OCI-LY1 (cell line): ENCODE measurements around the gene PYY.

Source experiments
- H2AFZ ChIP-seq: fragments of 200-600 bp; sonication (generic), shearing (Covaris generic); 2 replicates; pipeline ENCODE4 v1.6.0; 2014; ENCODE audit warnings: antibody characterized with exemption, mild to moderate bottlenecking, low read length
- H3F3A ChIP-seq: fragments of 200-600 bp; sonication (generic), shearing (Covaris generic); 2 replicates; pipeline ENCODE4 v1.6.0; 2014; ENCODE audit warnings: mild to moderate bottlenecking, antibody characterized with exemption, low read length, moderate library complexity; ENCODE audit not compliant: insufficient read depth
- H3K27ac ChIP-seq: fragments of 200-600 bp; sonication (generic); 2 replicates; pipeline ENCODE4 v1.5.1; 2014; ENCODE audit warnings: low read length, mixed run types, mild to moderate bottlenecking, low read depth; ENCODE audit not compliant: poor library complexity, severe bottlenecking
- H3K27me3 ChIP-seq: fragments of 200-600 bp; sonication (generic); 2 replicates; pipeline ENCODE4 v1.6.0; 2014; ENCODE audit warnings: antibody characterized with exemption, mild to moderate bottlenecking, low read length, moderate library complexity; ENCODE audit not compliant: insufficient read depth
- H3K36me3 ChIP-seq: fragments of 200-600 bp; sonication (generic); 2 replicates; pipeline ENCODE4 v1.6.1; 2014; ENCODE audit warnings: mild to moderate bottlenecking, antibody characterized with exemption, low read length, moderate library complexity, mixed read lengths; ENCODE audit not compliant: insufficient read depth
- H3K4me1 ChIP-seq: fragments of 200-600 bp; sonication (generic); 2 replicates; pipeline ENCODE4 v1.5.1; 2014; ENCODE audit warnings: mild to moderate bottlenecking, low read length, moderate library complexity; ENCODE audit not compliant: insufficient read depth, severe bottlenecking
- H3K4me2 ChIP-seq: fragments of 200-600 bp; sonication (generic), shearing (Covaris generic); 2 replicates; pipeline ENCODE4 v1.6.1; 2014; ENCODE audit warnings: low read length
- H3K4me3 ChIP-seq: fragments of 200-600 bp; sonication (generic); 2 replicates; pipeline ENCODE4 v1.5.1; 2014; ENCODE audit warnings: low read length, low read depth, mild to moderate bottlenecking, mixed read lengths; ENCODE audit not compliant: poor library complexity, severe bottlenecking
- H3K79me2 ChIP-seq: fragments of 200-600 bp; shearing (Covaris generic); 2 replicates; pipeline ENCODE4 v1.6.1; 2016; ENCODE audit warnings: mixed run types, low read length, mixed read lengths; ENCODE audit not compliant: insufficient read depth
- H3K9ac ChIP-seq: fragments of 200-600 bp; sonication (generic), shearing (Covaris generic); 2 replicates; pipeline ENCODE4 v1.6.1; 2014; ENCODE audit warnings: mild to moderate bottlenecking, low read length, mixed read lengths
- H3K9me2 ChIP-seq: fragments of 200-600 bp; sonication (generic), shearing (Covaris generic); 2 replicates; pipeline ENCODE4 v1.6.1; 2014; ENCODE audit warnings: low read depth, mild to moderate bottlenecking, low read length, mixed read lengths
- H3K9me3 ChIP-seq: fragments of 200-600 bp; shearing (Covaris generic); 2 replicates; pipeline ENCODE4 v1.6.1; 2014; ENCODE audit warnings: low read length, mixed read lengths
- H4K20me1 ChIP-seq: fragments of 200-600 bp; sonication (generic), shearing (Covaris generic); 2 replicates; pipeline ENCODE4 v1.6.0; 2016; ENCODE audit warnings: mild to moderate bottlenecking, low read length; ENCODE audit not compliant: insufficient read depth
- CTCF ChIP-seq: fragments of 200-600 bp; sonication (generic), shearing (Covaris generic); IDR thresholded peaks from 2 replicates; pipeline ENCODE4 v1.5.1; 2017; ENCODE audit warnings: mild to moderate bottlenecking, antibody characterized with exemption, low read length, moderate library complexity, mixed read lengths
- EZH2 ChIP-seq: fragments of 200-600 bp; sonication (generic), shearing (Covaris generic); IDR thresholded peaks from 2 replicates; pipeline ENCODE4 v1.8.0; 2017; ENCODE audit warnings: borderline replicate concordance, mixed run types, mild to moderate bottlenecking, antibody characterized with exemption, low read length, moderate library complexity, mixed read lengths

PYY gene

GRCh38 chr17:43936434-43936833, 17.3 kb downstream of the PYY start:
- Histone ChIP-seq H2AFZ (no peak overlapping the region), H3K9me2 (no peaks in the 10 kb centered on the region), H4K20me1 (no peaks in the 10 kb centered on the region), H3K27me3 (no peaks in the 10 kb centered on the region), H3K36me3 (no peaks in the 10 kb centered on the region), H3K9ac (no peak overlapping the region), H3K79me2 (no peaks in the 10 kb centered on the region), H3F3A (no peaks in the 10 kb centered on the region), H3K9me3 (no peaks in the 10 kb centered on the region), H3K4me1 (no peaks in the 10 kb centered on the region), H3K4me2 (no peak overlapping the region), H3K4me3 (no peak overlapping the region), H3K27ac (no peak overlapping the region)
- TF ChIP-seq EZH2 (no peak), CTCF (no peak)

- Histone ChIP-seq H2AFZ (no peak overlapping the region), H3F3A (no peaks in the 10 kb centered on the region), H3K4me1 (no peaks in the 10 kb centered on the region), H3K79me2 (no peaks in the 10 kb centered on the region), H3K27ac (no peak overlapping the region), H3K9me3 (no peaks in the 10 kb centered on the region), H3K9ac (no peak overlapping the region), H3K4me2 (no peak overlapping the region), H3K9me2 (no peaks in the 10 kb centered on the region), H3K4me3 (no peak overlapping the region), H3K27me3 (no peaks in the 10 kb centered on the region), H3K36me3 (no peaks in the 10 kb centered on the region), H4K20me1 (no peaks in the 10 kb centered on the region)
- TF ChIP-seq EZH2 = no peak
- TF ChIP-seq CTCF = no peak
These were observed 17.8 kb downstream of the PYY start for GRCh38 chr17:43935926-43936261.

GRCh38 chr17:43935204-43935925, 18.4 kb downstream of the PYY start:
- Histone ChIP-seq H2AFZ (no peak overlapping the region), H3K79me2 (no peaks in the 10 kb centered on the region), H3K4me3 (no peak overlapping the region), H3K27ac (no peak overlapping the region), H4K20me1 (no peaks in the 10 kb centered on the region), H3K27me3 (no peaks in the 10 kb centered on the region), H3K9ac (no peak overlapping the region), H3K9me2 (no peaks in the 10 kb centered on the region), H3K36me3 (no peaks in the 10 kb centered on the region), H3F3A (no peaks in the 10 kb centered on the region), H3K4me2 (no peak overlapping the region), H3K9me3 (no peaks in the 10 kb centered on the region), H3K4me1 (no peaks in the 10 kb centered on the region)
- no peak for TF ChIP-seq EZH2
- TF ChIP-seq CTCF = no peak
